MV-4-11 (cell line): ENCODE results near the gene ANKRD24.
"Not testable (repeated sequence)": the region's sequence is repeated elsewhere in the genome, so short reads cannot be mapped to it uniquely, and the experiment has no call there.

Experiments used
- DNase-seq: peaks from one replicate; lab custom pipeline; 2025; lab: John Stamatoyannopoulos, UW

The ANKRD24 gene

DNA sequence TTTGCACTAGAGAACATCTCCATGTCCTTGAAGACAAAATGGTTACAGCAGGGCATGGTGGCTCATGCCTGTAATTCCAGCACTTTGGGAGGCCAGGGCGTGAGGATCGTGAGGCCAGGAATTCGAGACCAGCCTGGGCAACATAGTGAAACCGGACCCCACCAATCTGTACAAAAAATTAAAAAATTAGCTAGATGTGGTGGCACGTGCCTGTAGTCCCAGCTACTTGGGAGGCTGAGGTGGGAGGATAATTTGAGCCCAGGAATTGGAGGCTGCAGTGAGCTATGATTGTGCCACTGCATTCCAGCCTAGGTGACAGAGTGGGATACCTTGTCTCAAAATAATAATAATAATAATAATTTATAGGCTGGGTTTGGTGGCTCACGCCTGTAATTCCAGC is 47.7 kb downstream of the ANKRD24 start:
- DNase-seq = not testable (repeated sequence)

DNA sequence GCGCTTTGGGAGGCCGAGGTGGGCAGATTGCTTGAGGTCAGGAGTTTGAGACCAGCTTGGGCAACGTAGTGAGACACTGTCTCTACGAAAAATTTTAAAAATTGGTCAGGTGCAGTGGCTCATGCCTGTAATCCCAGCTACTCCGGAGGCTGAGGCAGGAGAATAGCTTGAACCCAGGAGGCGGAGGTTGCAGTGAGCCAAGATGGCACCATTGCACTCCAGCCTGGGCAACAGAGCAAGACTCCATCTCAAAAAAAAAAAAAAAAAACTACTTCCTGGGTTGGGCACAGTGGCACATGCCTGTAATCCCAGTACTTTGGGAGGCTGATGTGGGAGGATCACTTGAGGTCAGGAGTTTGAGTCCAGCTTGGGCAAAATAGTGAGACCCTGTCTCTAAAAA is 49.0 kb downstream of the ANKRD24 start:
- not testable (repeated sequence) for DNase-seq

DNA sequence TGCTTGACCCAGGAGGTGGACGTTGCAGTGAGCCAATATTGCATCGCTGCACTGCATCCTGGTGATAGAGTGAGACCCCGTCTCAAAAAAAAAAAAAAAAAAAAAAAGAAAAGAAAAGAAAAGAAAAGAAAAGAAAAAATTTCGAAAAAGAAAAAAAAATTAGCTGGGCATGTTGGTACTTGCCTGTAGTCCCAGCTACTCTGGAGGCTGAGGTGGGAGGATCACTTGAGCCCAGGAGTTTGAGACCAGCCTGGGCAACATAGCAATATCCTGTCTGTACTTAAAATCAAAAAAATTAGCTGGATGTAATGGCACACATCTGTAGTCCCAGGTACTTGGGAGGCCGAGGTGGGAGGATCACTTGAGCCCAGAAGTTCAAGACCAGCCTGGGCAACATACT is 49.6 kb downstream of the ANKRD24 start:
- not testable (repeated sequence) for DNase-seq

- no peak for DNase-seq
Observed at GRCh38 chr19:4232614-4233281, 50.3 kb downstream of the ANKRD24 start.

DNA sequence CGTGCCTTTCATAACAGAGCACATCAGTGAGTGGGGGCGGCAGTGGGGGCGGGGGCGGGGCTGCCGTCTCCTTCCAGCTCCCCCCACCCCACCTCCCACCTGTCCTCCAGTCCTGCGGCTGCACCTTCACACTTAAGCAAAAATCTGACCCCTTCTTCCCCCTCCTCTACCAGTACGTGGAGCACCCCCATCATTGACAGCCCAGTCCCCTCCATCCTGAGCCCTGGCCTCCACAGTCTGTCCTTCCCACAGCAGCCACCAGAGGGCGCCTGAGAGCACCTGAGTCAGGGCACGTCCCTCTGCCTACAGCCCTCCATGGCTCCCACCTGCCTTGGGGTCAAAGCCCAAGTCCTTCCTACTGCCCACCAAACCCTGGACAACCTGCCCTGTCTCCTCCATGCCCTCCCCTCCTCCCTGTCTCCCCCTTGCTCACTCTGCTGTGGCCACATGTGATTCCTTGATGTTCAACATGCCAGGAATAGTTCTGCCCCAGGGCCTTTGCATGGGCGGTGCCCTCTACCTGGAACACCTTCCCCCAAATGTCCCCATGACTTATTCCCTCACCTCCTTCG is 50.9 kb downstream of the ANKRD24 start:
- peak; percentile 23 for DNase-seq

- DNase-seq = no peak
Observed at GRCh38 chr19:4234142-4234861, 51.8 kb downstream of the ANKRD24 start.

- no peak for DNase-seq
Observed at GRCh38 chr19:4234862-4235201, 52.3 kb downstream of the ANKRD24 start.

DNA sequence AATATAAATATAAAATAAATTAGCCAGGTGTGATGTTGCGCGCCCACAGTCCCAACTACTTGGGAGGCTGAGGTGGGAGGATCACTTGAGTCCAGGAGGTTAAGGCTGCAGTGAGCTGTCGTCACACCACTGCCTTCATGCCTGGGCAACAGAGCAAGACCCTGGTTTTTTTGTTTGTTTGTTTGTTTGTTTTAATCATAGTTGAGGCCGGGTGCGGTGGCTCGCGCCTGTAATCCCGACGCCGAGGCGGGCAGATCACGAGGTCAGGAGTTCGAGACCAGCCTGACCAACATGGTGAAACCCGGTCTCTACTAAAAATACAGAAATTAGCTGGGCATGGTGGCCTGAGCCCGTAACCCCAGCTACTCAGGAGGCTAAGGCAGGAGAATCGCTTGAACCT is 55.0 kb downstream of the ANKRD24 start:
- DNase-seq = not testable (repeated sequence)

GRCh38 chr19:4238831-4239230 is 56.3 kb downstream of the ANKRD24 start:
- no peak for DNase-seq

- DNase-seq = peak; percentile 89
Observed at GRCh38 chr19:4241824-4242430, 59.4 kb downstream of the ANKRD24 start.

GRCh38 chr19:4245938-4246337 is 63.4 kb downstream of the ANKRD24 start:
- DNase-seq = not testable (repeated sequence)

DNA sequence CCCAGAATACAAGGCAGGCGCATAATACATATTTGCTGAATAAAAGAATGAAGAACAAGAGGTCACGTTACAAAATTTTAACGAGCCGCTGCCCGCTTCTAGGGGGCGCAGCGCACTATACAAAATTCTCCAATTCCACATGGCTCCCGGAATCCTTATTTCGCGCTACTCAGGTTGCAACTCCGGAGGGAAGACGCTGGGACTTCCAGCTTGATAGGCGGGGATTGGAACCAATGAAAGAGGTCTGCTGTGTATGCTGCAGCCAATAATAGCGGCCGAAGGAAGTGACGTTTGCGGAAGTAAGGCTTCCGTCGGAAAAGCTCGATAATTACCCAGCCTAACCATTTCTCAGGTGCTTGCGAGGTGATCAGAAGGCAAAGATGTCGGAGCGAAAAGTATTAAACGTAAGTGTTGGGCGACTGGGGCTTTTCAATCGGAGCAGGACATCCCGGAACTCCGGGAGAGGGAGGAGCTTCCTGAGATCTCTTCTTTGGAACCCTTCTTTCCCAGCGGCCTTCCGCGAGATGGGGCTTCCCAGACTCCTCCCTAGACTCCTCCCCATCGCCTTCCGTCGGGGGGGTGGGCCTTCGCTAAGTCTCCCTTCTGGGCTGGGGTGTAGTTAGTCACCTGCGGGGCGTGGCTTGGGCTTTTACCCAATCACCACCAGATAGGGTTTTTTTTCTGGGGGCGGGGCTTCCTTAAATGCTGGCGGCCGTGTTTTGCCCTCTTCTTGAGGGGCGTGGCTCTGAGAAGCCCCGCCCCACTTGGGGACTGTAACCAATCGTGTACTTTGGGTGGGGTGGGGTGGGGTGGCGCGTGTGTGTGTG is 64.5 kb downstream of the ANKRD24 start, which contains the start of gene YJU2:
Gene YJU2 (plus strand): TSS at position 314 of the 827 bp plus-strand sequence. CDS start 67 bp downstream, at position 381.
- DNase-seq = peak; percentile 100

GRCh38 chr19:4256563-4256962 is 74.1 kb downstream of the ANKRD24 start:
- DNase-seq = no peak

GRCh38 chr19:4257025-4257424 is 74.5 kb downstream of the ANKRD24 start:
- DNase-seq = no peak

DNA sequence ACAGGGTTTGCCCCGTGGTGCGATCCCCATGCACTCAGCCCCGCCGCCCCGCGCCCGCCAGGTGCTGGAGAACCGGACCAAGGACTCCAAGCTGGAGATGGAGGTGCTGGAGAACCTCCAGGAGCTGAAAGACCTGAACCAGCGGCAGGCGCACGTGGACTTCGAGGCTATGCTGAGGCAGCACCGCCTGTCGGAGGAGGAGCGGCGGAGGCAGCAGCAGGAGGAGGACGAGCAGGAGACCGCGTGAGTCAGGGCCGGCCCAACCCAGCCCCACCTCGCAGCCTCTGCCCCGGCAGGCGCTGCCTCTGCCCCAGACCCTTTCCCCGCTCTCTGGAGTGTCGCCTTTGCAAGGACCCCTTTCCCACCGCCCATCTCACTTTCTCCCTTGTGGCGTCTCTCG is 75.7 kb downstream of the ANKRD24 start:
- no peak for DNase-seq

- DNase-seq = peak; percentile 93
Observed at GRCh38 chr19:4260613-4261191, 78.2 kb downstream of the ANKRD24 start.

- DNase-seq = peak; percentile 57
Observed at GRCh38 chr19:4264812-4265211, 82.3 kb downstream of the ANKRD24 start.

- peak; percentile 79 for DNase-seq
Observed at GRCh38 chr19:4266253-4267000, 83.9 kb downstream of the ANKRD24 start.

DNA sequence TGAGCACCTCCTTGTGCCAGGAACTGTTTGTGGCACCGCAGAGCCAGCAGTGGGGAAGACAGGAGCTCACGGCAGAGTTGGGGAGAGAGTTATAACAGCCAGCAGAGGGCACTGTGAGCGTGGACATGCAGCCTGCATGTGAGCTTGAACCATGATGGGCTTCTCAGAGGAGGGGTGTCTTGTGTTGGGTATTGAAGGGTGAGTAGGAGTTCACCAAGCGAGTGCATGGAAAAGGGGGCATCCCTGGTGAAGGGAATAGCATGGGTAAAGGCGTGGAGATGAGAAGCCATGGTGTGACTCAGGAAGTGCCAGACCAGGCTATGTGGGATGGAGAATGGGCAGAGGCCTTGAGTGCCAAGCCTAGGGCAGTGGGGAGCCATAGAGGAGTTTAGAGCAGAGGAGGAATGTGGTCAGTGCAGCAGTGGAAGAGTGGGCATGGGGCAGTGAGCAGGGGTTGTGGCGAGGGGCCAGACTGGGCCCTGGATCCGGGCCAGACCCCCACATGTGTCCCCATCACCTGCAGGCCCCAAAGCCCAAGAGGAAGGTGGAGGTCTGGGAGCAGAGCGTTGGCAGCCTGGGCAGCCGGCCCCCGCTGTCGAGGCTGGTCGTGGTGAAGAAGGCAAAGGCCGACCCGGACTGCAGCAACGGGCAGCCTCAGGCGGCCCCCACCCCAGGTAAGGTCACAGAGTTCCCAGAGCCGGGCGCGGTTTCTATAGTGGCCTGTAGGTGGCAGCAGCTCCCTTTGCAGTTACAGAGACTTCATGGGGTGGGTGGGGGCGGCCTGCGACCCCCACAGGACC is 84.8 kb downstream of the ANKRD24 start:
- DNase-seq = peak; percentile 43
